GM18907 (cell line): Measurements from ENCODE around the gene ZNF500.
A peak's percentile ranks its signal among the peaks of the same experiment; 100 is the strongest.
"Not testable (repeated sequence)": the region's sequence is repeated elsewhere in the genome, so short reads cannot be mapped to it uniquely, and the experiment has no call there.

Source experiments
- ATAC-seq: cut with Tn5 transposase; IDR thresholded peaks from one replicate; pipeline ENCODE4 v1.9.1; 2021; ENCODE audit warnings: mild to moderate bottlenecking, moderate library complexity; ENCODE audit not compliant: unreplicated experiment

Gene ZNF500

GRCh38 chr16:4746991-4747574 lies 19.9 kb downstream of the ZNF500 start:
- ATAC-seq: no peak

GRCh38 chr16:4746215-4746614 lies 20.7 kb downstream of the ZNF500 start:
- no peak for ATAC-seq

DNA sequence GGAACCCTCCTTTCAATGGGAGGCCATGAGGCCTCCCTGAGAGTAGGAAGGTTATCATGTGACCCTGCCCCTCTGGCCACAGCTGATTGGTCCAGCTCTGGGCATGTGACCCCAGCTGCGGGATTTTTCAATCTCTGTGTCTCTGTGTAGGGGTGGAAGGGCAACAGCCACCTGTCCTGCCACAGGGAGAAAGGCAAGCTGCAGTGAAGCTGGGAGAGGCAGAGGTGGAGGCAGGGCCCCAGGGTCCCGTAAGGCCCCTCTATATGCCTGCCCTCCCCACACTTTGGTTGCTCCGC lies 21.7 kb downstream of the ZNF500 start:
- no peak for ATAC-seq

- ATAC-seq: no peak
Observed at GRCh38 chr16:4744555-4745273, 22.2 kb downstream of the ZNF500 start.

GRCh38 chr16:4743226-4743878 lies 23.6 kb downstream of the ZNF500 start:
- no peak for ATAC-seq

DNA sequence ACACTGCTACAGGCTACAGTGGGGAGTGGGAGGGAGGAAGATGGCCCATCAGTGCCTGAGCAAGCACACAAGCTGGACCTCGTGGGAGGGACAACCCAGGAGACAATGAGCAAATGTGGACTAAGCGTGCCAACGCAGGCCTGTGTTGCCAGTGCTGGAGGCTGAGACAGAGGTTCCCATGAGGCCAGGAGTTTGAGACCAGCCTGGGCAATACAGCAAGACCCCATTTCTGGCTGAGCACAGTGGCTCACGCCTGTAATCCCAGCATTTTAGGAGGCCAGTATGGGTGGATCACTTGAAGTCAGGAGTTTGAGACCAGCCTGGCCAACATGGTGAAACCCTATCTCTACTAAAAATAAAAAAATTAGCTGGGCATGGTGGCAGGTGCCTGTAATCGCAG lies 28.6 kb downstream of the ZNF500 start:
- not testable (repeated sequence) for ATAC-seq

- no peak for ATAC-seq
Observed at GRCh38 chr16:4737545-4737944, 29.4 kb downstream of the ZNF500 start.

DNA sequence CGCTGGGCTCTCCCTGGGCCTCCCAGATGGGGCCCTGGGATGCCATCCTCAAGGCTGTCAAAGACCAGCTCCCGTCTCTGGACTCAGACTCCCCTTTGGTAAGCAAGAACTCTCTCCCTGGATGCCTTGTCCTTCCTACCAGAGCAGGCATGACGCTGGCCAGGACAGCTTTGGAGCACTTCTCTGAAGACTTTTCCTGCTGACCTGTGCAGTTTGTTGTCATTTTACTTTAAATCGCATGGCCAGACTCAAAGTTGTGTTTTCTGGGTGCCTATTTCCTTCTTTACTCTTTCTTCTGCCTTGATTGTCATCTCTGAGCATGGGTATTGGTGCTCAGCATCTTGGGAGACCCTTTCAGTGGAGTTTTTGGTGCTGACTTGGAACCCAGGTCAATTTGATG lies 30.4 kb downstream of the ZNF500 start:
- ATAC-seq: no peak

- ATAC-seq: peak; percentile 68
Observed at GRCh38 chr16:4734730-4735535, 32.0 kb downstream of the ZNF500 start.

- peak; percentile 76 for ATAC-seq
Observed at GRCh38 chr16:4734063-4734729, 32.8 kb downstream of the ZNF500 start, which contains the start of the genes ANKS3 and DNAAF8. Gene ANKS3, minus strand, starts transcription at chr16:4734271. Its CDS starts 4,122 bp downstream, at chr16:4730149. Gene DNAAF8, plus strand, starts transcription at chr16:4734537. Its CDS starts 1,978 bp downstream, at chr16:4736515.

DNA sequence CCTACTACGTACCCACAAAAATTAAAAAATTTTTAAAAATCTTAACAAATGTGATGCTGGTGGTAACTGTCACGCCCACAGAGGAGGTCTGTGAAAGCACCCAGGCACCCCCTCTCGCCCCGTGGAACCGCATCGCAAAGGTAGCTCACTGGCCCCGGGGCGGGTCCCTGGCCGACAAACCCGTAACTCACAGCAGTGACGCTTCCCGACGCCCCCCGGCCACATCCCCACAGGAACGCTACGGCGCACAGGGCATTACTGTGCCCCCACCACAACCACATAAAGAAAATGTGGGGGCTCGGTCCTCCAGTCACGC lies 33.3 kb downstream of the ZNF500 start:
- peak; percentile 24 for ATAC-seq

GRCh38 chr16:4733211-4733742 lies 33.7 kb downstream of the ZNF500 start:
- ATAC-seq: no peak

DNA sequence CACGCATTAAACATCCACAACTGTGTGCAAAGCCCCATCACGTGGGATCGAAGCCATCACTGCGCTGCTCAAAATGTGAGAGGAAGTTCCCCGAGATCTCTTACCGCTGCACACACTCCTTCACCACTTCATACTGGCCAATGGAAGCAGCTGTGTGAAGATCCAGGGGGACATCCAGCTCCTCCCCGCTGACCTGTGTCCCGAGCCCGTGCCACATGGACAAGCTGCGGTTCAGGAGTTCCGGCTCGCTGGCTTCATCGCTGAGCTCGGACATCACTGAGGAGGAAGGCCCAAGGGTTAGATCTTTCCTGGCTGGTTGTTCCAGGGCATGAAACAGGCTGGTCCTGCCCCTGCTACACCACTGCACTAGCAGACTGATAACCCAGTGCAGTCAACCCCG lies 37.1 kb downstream of the ZNF500 start:
- ATAC-seq: no peak

DNA sequence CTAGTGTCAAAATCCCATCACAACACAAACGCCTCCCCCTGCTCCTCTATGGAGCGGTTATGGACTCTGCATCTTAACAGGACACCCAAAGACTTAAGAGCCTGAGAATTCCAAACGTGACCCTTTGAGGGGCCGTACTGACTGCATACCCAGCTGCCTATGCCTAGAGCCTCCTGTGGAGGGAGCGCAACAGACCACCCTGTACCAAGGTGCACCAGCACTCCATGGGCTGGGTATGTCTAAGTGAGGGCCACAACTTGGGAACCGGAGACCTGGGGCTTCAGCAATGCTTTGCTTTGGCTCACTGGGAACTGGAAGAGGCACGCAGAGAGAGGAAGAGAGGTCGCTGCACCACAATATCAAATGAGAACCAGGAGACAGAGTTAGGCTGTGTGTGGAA lies 38.3 kb downstream of the ZNF500 start:
- no peak for ATAC-seq

- no peak for ATAC-seq
Observed at GRCh38 chr16:4726616-4727015, 40.3 kb downstream of the ZNF500 start.

- no peak for ATAC-seq
Observed at GRCh38 chr16:4724661-4725270, 42.2 kb downstream of the ZNF500 start.

DNA sequence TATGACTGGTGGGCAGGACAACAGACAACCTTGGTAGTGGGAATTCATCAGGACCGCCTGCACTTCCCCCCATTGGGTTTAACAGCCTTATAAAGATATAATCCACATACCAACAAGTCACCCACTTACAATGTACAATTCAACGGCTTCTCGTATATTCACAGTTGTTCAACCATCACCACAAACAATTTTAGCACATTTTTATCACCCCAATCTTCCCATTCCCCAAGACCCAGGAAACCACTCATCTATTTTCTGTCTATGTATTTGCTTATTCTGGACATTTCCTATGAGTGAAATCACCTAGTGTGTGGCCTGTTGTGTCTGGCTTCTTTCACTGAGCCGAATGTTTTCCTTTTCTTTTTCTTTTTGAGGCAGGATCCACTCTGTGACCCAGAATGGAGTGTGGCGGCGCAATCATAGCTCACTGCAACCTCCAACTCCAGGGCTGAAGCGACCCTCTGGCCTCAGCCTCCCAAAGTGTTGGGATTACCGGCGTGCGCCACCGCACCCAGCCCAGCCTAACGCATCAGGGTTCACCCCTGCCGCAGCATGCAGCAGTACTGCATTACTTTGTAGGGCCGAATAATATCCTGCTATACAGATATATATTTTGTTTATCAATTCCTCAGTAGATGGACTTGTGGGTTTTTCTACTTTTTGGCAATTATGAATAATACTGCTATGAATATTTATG lies 43.7 kb downstream of the ZNF500 start:
- no peak for ATAC-seq

DNA sequence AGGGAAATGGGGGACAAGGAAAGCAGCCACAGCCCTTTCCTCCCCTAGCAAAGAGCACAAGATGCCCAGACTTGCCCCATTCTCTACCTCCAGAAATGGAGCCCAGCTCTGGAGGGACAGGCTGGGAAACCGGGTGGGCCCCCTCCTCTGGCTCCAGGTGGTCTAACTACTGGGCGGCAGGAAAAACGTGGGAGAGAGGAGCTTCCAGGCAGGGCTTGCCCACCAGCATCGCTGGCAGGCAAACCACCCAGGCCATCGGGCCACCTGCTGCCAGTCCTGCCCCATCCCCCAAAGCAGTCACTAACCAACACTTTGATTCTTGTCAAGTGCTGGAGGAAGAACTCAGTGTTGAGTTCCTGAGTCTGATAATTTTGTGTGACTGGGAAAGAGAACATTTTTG lies 48.5 kb downstream of the ZNF500 start:
- no peak for ATAC-seq

- ATAC-seq: no peak
Observed at GRCh38 chr16:4714996-4715395, 52.0 kb downstream of the ZNF500 start.
